GM10248 (cell line): Measurements from ENCODE around the gene ZNF263.

Experiments
- CTCF ChIA-PET: fragments of 300-600 bp; sonication (Branson Sonifier 250); formaldehyde crosslinking; extraction: SDS; loops from one replicate; lab custom pipeline; 2021; ENCODE audit warnings: antibody characterized with exemption; lab: Yijun Ruan, JAX
- POLR2A ChIA-PET: fragments of 350-650 bp; sonication (Branson Sonifier 250); formaldehyde crosslinking; extraction: SDS; loops from one replicate; lab custom pipeline; 2020; ENCODE audit warnings: antibody characterized with exemption; lab: Yijun Ruan, JAX
- DNase-seq: peaks from one replicate; pipeline ENCODE4 v3.0.0; 2012; ENCODE audit errors: extremely low spot score
- CTCF ChIP-seq: IDR thresholded peaks from 2 replicates; pipeline ENCODE4 v1.5.1; 2012; ENCODE audit warnings: mild to moderate bottlenecking, low read depth; ENCODE audit errors: extremely low read depth, missing control alignments, control extremely low read depth

The ZNF263 gene

GRCh38 chr16:3282730-3283542 lies at the start of gene ZNF263:
ZNF263 (plus strand) TSS chr16:3283491; CDS start chr16:3283819, 328 bp downstream.
- POLR2A ChIA-PET, result interaction anchor here (1.0 to 1.5 kb wide), 4 partner anchors 9 to 161 kb away, joined by 3 to 8 read pairs (median 4); partner anchors contain the start of genes NAA60 and ZNF597
- peak; percentile 97 for DNase-seq
- CTCF ChIA-PET, result interaction anchor here (1.3 to 3.5 kb wide), 4 partner anchors 9 to 119 kb away, joined by 3 to 11 read pairs (median 5); partner anchors contain the start of gene ZNF174
- no peak for TF ChIP-seq CTCF

- ChIA-PET POLR2A (interaction anchor here (1.0 kb wide), 1 partner anchor 48 kb away, joined by 4 read pairs; the partner anchor contains the start of gene ZNF263), CTCF (interaction anchor here (1.3 kb wide), 1 partner anchor 10 kb away, joined by 3 read pairs; no protein-coding TSS in a partner anchor)
- TF ChIP-seq CTCF, result no peak
- no peak for DNase-seq
These were observed 48.8 kb upstream of the ZNF263 start for GRCh38 chr16:3234543-3234856.

- no peak for TF ChIP-seq CTCF
- ChIA-PET CTCF (interaction anchor here (1.3 kb wide), 1 partner anchor 9 kb away, joined by 3 read pairs; no protein-coding TSS in a partner anchor), POLR2A (interaction anchor here (1.0 kb wide), 1 partner anchor 48 kb away, joined by 4 read pairs; the partner anchor contains the start of gene ZNF263)
- peak; percentile 98 for DNase-seq
These were observed 48.3 kb upstream of the ZNF263 start, which contains the start of gene ZNF200 for GRCh38 chr16:3234857-3235561. ZNF200 (minus strand) TSS chr16:3235158; CDS start chr16:3233755, 1,403 bp downstream.

GRCh38 chr16:3235856-3236669 lies 47.2 kb upstream of the ZNF263 start:
- ChIA-PET POLR2A (no interaction called here), CTCF (no interaction called here)
- no peak for TF ChIP-seq CTCF
- no peak for DNase-seq

- ChIA-PET CTCF (interaction anchor here (0.7 to 1.5 kb wide), 2 partner anchors 16 to 23 kb away, joined by 3 read pairs; no protein-coding TSS in a partner anchor), POLR2A (no interaction called here)
- no peak for TF ChIP-seq CTCF
- DNase-seq, result no peak
These were observed 41.5 kb upstream of the ZNF263 start for GRCh38 chr16:3241761-3242160.

GRCh38 chr16:3242709-3243108 lies 40.6 kb upstream of the ZNF263 start:
- no peak for DNase-seq
- ChIA-PET POLR2A (no interaction called here), CTCF (interaction anchor here (1.5 kb wide), 1 partner anchor 22 kb away, joined by 3 read pairs; no protein-coding TSS in a partner anchor)
- TF ChIP-seq CTCF, result no peak
